Measurements from ENCODE around the gene SPRTN.

DNA sequence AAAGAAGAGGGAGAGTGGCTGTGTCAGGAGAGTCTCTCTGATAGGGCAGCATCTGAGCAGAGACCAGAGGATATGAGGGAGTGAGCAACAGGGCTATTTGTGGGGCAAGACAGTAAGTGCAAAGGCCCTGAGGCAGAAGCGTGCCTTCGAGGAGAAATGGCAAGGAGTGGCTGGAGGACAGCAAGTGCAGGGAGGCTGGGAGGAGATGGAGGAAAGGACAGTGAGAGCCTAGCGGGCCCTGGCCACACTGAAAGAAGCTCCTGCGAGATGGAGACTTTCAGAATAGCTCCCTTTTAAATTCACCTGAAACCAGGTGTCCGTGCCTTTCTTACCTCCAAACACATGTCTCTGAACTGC lies 25.7 kb upstream of the SPRTN start:
- TF ChIP-seq, protein P1, sequence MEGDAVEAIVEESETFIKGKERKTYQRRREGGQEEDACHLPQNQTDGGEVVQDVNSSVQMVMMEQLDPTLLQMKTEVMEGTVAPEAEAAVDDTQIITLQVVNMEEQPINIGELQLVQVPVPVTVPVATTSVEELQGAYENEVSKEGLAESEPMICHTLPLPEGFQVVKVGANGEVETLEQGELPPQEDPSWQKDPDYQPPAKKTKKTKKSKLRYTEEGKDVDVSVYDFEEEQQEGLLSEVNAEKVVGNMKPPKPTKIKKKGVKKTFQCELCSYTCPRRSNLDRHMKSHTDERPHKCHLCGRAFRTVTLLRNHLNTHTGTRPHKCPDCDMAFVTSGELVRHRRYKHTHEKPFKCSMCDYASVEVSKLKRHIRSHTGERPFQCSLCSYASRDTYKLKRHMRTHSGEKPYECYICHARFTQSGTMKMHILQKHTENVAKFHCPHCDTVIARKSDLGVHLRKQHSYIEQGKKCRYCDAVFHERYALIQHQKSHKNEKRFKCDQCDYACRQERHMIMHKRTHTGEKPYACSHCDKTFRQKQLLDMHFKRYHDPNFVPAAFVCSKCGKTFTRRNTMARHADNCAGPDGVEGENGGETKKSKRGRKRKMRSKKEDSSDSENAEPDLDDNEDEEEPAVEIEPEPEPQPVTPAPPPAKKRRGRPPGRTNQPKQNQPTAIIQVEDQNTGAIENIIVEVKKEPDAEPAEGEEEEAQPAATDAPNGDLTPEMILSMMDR (IDR thresholded peaks at IDR 0.05) = no peak
- TF ChIP-seq POLR2A (IDR thresholded peaks at IDR 0.05) = no peak

All from adrenal gland (tissue), 5 donors.